Loucy (cell line): ENCODE results near the gene MAPKBP1.
A peak's percentile ranks its signal among the peaks of the same experiment; 100 is the strongest.

ENCODE experiments used
- H2AFZ ChIP-seq: fragments of 200-600 bp; sonication (generic); 2 replicates; pipeline ENCODE4 v1.6.0; 2016; ENCODE audit warnings: antibody characterized with exemption, mild to moderate bottlenecking, low read length, moderate library complexity
- H3F3A ChIP-seq: fragments of 200-600 bp; 2 replicates; pipeline ENCODE4 v1.6.0; 2016; ENCODE audit warnings: antibody characterized with exemption, low read depth, mild to moderate bottlenecking
- H3K27me3 ChIP-seq: fragments of 200-600 bp; sonication (generic); 2 replicates; pipeline ENCODE4 v1.6.1; 2014; ENCODE audit warnings: low read length, mild to moderate bottlenecking; ENCODE audit not compliant: insufficient read depth, poor library complexity, severe bottlenecking
- H3K36me3 ChIP-seq: fragments of 200-600 bp; sonication (generic); 2 replicates; pipeline ENCODE4 v1.6.1; 2016; ENCODE audit warnings: low read length; ENCODE audit not compliant: insufficient read depth
- H3K4me1 ChIP-seq: fragments of 200-600 bp; sonication (generic); 2 replicates; pipeline ENCODE4 v1.5.1; 2014; ENCODE audit warnings: low read length, mild to moderate bottlenecking; ENCODE audit not compliant: insufficient read depth, poor library complexity, severe bottlenecking
- H3K4me2 ChIP-seq: fragments of 200-600 bp; sonication (generic); 2 replicates; pipeline ENCODE4 v1.6.0; 2014; ENCODE audit warnings: antibody characterized with exemption, low read length, low read depth, mild to moderate bottlenecking; ENCODE audit not compliant: poor library complexity, severe bottlenecking
- H3K4me3 ChIP-seq: fragments of 200-600 bp; sonication (generic); 2 replicates; pipeline ENCODE4 v1.5.1; 2014; ENCODE audit warnings: low read length, mild to moderate bottlenecking, mixed read lengths; ENCODE audit not compliant: poor library complexity, severe bottlenecking
- H3K79me2 ChIP-seq: fragments of 200-600 bp; sonication (generic); 2 replicates; pipeline ENCODE4 v1.6.1; 2014; ENCODE audit warnings: low read length; ENCODE audit not compliant: insufficient read depth
- H3K9ac ChIP-seq: fragments of 200-600 bp; sonication (generic); 2 replicates; pipeline ENCODE4 v1.6.0; 2014; ENCODE audit warnings: mild to moderate bottlenecking, low read depth, low read length, moderate library complexity; ENCODE audit not compliant: poor library complexity, severe bottlenecking
- H3K9me2 ChIP-seq: fragments of 200-600 bp; sonication (generic); replicated peaks from 2 replicates; pipeline ENCODE4 v1.6.1; 2016; ENCODE audit warnings: low read depth, low read length, mixed read lengths
- H3K9me3 ChIP-seq: fragments of 200-600 bp; sonication (generic); 2 replicates; pipeline ENCODE4 v1.6.1; 2014; ENCODE audit warnings: mild to moderate bottlenecking, antibody characterized with exemption, low read length, low read depth; ENCODE audit not compliant: insufficient read depth
- H4K20me1 ChIP-seq: fragments of 200-600 bp; sonication (generic); 2 replicates; pipeline ENCODE4 v1.6.0; 2014; ENCODE audit warnings: antibody characterized with exemption, low read length, mild to moderate bottlenecking; ENCODE audit not compliant: insufficient read depth, poor library complexity, severe bottlenecking
- CTCF ChIP-seq: fragments of 200-600 bp; sonication (generic); conservative IDR thresholded peaks from 2 replicates; pipeline ENCODE4 v1.5.1; 2014; ENCODE audit warnings: mild to moderate bottlenecking, antibody characterized with exemption, low read length
- EZH2phosphoT487 ChIP-seq: fragments of 200-600 bp; IDR thresholded peaks from 2 replicates; pipeline ENCODE4 v1.6.1; 2018; ENCODE audit warnings: antibody characterized with exemption, mild to moderate bottlenecking, moderate library complexity, borderline replicate concordance

The MAPKBP1 gene

GRCh38 chr15:41861736-41862356, 87.6 kb downstream of the MAPKBP1 start:
- no peaks in the 10 kb centered on the region for H3K36me3 ChIP-seq
- no peak overlapping the region for H3K9ac ChIP-seq
- no peak for TF ChIP-seq EZH2phosphoT487
- no peak for TF ChIP-seq CTCF
- no peaks in the 10 kb centered on the region for H3K79me2 ChIP-seq
- no peaks in the 10 kb centered on the region for H3K9me3 ChIP-seq
- H3K4me3 ChIP-seq: no peak overlapping the region
- no peaks in the 10 kb centered on the region for H3K27me3 ChIP-seq
- no peak overlapping the region for H3K4me2 ChIP-seq
- H3K4me1 ChIP-seq: peaks cover 42% of the 10 kb centered on the region
- no peak overlapping the region for H2AFZ ChIP-seq
- no peaks in the 10 kb centered on the region for H3F3A ChIP-seq
- no peaks in the 10 kb centered on the region for H4K20me1 ChIP-seq
- no peaks in the 10 kb centered on the region for H3K9me2 ChIP-seq

GRCh38 chr15:41862515-41863116, 88.3 kb downstream of the MAPKBP1 start:
- no peaks in the 10 kb centered on the region for H3K79me2 ChIP-seq
- no peaks in the 10 kb centered on the region for H3K9me3 ChIP-seq
- peaks cover 42% of the 10 kb centered on the region for H3K4me1 ChIP-seq
- H3K4me3 ChIP-seq: no peak overlapping the region
- TF ChIP-seq CTCF: no peak
- no peak for TF ChIP-seq EZH2phosphoT487
- H2AFZ ChIP-seq: peak overlapping the region; percentile 59; the same call in 1 of the 2 replicates
- H3K4me2 ChIP-seq: no peak overlapping the region
- no peaks in the 10 kb centered on the region for H3K9me2 ChIP-seq
- H3K36me3 ChIP-seq: no peaks in the 10 kb centered on the region
- H3F3A ChIP-seq: no peaks in the 10 kb centered on the region
- H4K20me1 ChIP-seq: no peaks in the 10 kb centered on the region
- no peak overlapping the region for H3K9ac ChIP-seq
- H3K27me3 ChIP-seq: no peaks in the 10 kb centered on the region

- H3K9ac ChIP-seq: no peak overlapping the region
- H3K4me2 ChIP-seq: peak overlapping the region; percentile 32
Measured at GRCh38 chr15:41865490-41866055, 91.3 kb downstream of the MAPKBP1 start.

More at GRCh38 chr15:41865490-41866055, 91.3 kb downstream of the MAPKBP1 start:
- Histone ChIP-seq H3K27me3 (no peaks in the 10 kb centered on the region), H2AFZ (no peak overlapping the region), H3F3A (no peaks in the 10 kb centered on the region), H3K79me2 (no peaks in the 10 kb centered on the region), H3K9me3 (no peaks in the 10 kb centered on the region), H3K4me3 (no peak overlapping the region), H3K9me2 (no peaks in the 10 kb centered on the region), H4K20me1 (no peaks in the 10 kb centered on the region), H3K4me1 (peaks cover 33% of the 10 kb centered on the region), H3K36me3 (no peaks in the 10 kb centered on the region)
- TF ChIP-seq CTCF (no peak), EZH2phosphoT487 (no peak)
